ENCODE measurements around the gene HLCS. TPM values are rescaled to one million over a fixed set of nuclear protein-coding genes. Genes with fewer than 3 reads are reported as not detected.

HLCS gene
- total and polyA plus RNA-seq, 2 of the 4 experiments (the other 2 are of a cell fraction): 10.6 to 21.0 TPM

GRCh38 chr21:36783612-36784374 is 182.7 kb downstream of the HLCS start:
- Histone ChIP-seq H3K27ac (ENCODE audit: insufficient read depth, low read length) (peak overlapping the region; percentile 16; the same call in 1 of the 2 replicates), H2BK5ac (ENCODE audit: low read depth, low read length, poor library complexity, severe bottlenecking) (peak overlapping the region; percentile 58), H3K27me3 (ENCODE audit: control insufficient read depth, insufficient read depth, low read length) (no peaks in the 10 kb centered on the region), H2BK15ac (ENCODE audit: low read depth, low read length) (peak overlapping the region; percentile 1; the same call in 1 of the 3 replicates), H4K8ac (ENCODE audit: low read depth in 2 of 2, low read length in 2 of 2) (peak overlapping the region in 1 of 2 experiments; percentile 69; a peak in 2 of 4 replicates), H4K91ac (ENCODE audit: insufficient read depth, low read depth, low read length) (peak overlapping the region; percentile 36; the same call in 1 of the 2 replicates), H3K4ac (ENCODE audit: low read depth, low read length) (peak overlapping the region; percentile 71), H3K14ac (replicated peaks; ENCODE audit: low read depth, low read length) (peak overlapping the region; percentile 63), H2AK9ac (replicated peaks; ENCODE audit: low read depth, low read length, poor library complexity) (no peak overlapping the region), H3K36me3 (ENCODE audit: control insufficient read depth, insufficient read depth, low read length) (no peaks in the 10 kb centered on the region), H3K4me1 (ENCODE audit: control insufficient read depth, insufficient read depth, low read length) (peaks cover 8% of the 10 kb centered on the region), H3K4me3 (ENCODE audit: insufficient read depth, low read depth, low read length) (no peak overlapping the region), H4K20me1 (ENCODE audit: insufficient read depth, low read length) (peaks cover 5% of the 10 kb centered on the region; the same call in 1 of the 2 replicates), H2BK120ac (ENCODE audit: low read depth, low read length) (peak overlapping the region; percentile 83), H3K9me3 (ENCODE audit: control insufficient read depth, insufficient read depth, low read length) (no peaks in the 10 kb centered on the region), H3K9me1 (ENCODE audit: insufficient read depth, low read length) (peaks cover 13% of the 10 kb centered on the region), H2AK5ac (ENCODE audit: low read depth, low read length) (peak overlapping the region; percentile 91; the same call in 1 of the 2 replicates), H4K5ac (ENCODE audit: low read depth, low read length) (no peak overlapping the region), H3K18ac (ENCODE audit: low read depth, low read length) (peak overlapping the region; percentile 3; the same call in 1 of the 2 replicates), H3K56ac (ENCODE audit: extremely low read depth, insufficient read depth, low read length) (no peak overlapping the region), H3K79me1 (ENCODE audit: low read depth in 1 of 2, low read length in 2 of 2) (peaks cover 0 to 14% of the 10 kb centered on the region in 2 experiments; a peak in 3 of 4 replicates), H2AFZ (replicated peaks; ENCODE audit: low read length, poor library complexity) (peak overlapping the region; percentile 25), H3K23ac (ENCODE audit: low read depth, low read length) (peak overlapping the region; percentile 52), H3K9ac (ENCODE audit: low read depth, low read length) (no peak overlapping the region), H3K4me2 (ENCODE audit: low read depth, low read length) (no peak overlapping the region), H2BK20ac (ENCODE audit: low read depth, low read length) (peak overlapping the region; percentile 77)
- BruUV-seq (replicated peaks): no TSS peak
- TF ChIP-seq MAFK (IDR thresholded peaks at IDR 0.05; ENCODE audit: low read depth, low read length): peak; percentile 49
- TF ChIP-seq CHD1 (IDR thresholded peaks at IDR 0.05; ENCODE audit: low read depth, low read length): no peak
- TF ChIP-seq FOS (IDR thresholded peaks at IDR 0.05; ENCODE audit: low read depth, low read length): peak; percentile 56; the same call in 1 of the 2 replicates
- no peak for TF ChIP-seq NFE2L2 (IDR thresholded peaks at IDR 0.05; ENCODE audit: low read depth, low read length)
- TF ChIP-seq RCOR1 (IDR thresholded peaks at IDR 0.05; ENCODE audit: insufficient replicate concordance, low read length): no peak
- no peak for TF ChIP-seq BHLHE40 (IDR thresholded peaks at IDR 0.05; ENCODE audit: low read depth, low read length)
- 0 out of 2 replicates have a peak, but pooled peaks have one; percentile 43 for TF ChIP-seq MXI1 (IDR thresholded peaks at IDR 0.05; ENCODE audit: borderline replicate concordance, low read depth, low read length)
- TF ChIP-seq SMC3 (IDR thresholded peaks at IDR 0.05; ENCODE audit: low read depth, low read length): no peak
- no peak for TF ChIP-seq MAZ (IDR thresholded peaks at IDR 0.05; ENCODE audit: borderline replicate concordance, low read depth, low read length)
- in situ Hi-C loops (cut with MboI; ENCODE audit: low sequenced_read_pairs): no loop called here
- intact Hi-C loops (cut with micrococcal nuclease): no loop called here
- ChIA-PET CTCF (no interaction called here), POLR2A (ENCODE audit: unreplicated experiment) (interaction anchor here (0.7 kb wide), 1 partner anchor 10 kb away, joined by 4 read pairs; no protein-coding TSS in a partner anchor)
- peak; percentile 97 for ATAC-seq (ENCODE audit: low read depth)
- dilution Hi-C loops (cut with HindIII; ENCODE audit: low sequenced_read_pairs, unreplicated experiment): no loop called here
- peak; percentile 97 for DNase-seq
- WGBS, 2 experiments (ENCODE audit: extremely low coverage in 2 of 2, insufficient read length in 1 of 2): 83% methylated on average over 1 of the region's 8 CpGs; no CpG with 5 or more reads in 1 of the 2 experiments

All from IMR-90 (cell line).